Measurements from ENCODE around the gene NOL8. TPM values are rescaled to one million over a fixed set of nuclear protein-coding genes. Genes with fewer than 3 reads are reported as not detected.

Gene NOL8
- total RNA-seq, 1 experiment from 2014 or later, result 48.2 TPM

DNA sequence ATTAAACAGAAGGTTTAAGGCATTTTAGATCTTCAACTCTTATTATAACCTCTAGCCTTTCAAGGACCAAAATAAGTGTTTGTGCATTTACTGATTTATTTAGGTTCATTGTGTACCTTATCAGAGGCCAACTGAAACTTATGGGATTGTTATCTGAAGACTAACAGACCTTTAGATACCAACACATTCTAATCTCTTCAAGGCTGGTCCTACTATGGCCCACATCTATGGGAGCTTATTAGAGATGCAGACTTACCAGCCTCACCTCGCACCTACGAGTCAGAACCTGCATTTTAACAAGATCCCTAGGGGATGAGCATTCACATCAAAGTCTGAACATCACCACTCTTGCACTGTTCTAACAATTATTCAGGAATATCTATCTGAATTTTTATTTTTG lies 33.6 kb downstream of the NOL8 start:
- ChIA-PET RAD21 (ENCODE audit: low non-redundant PET in 1 of 2, low total read pairs in 2 of 2, uncharacterized antibody in 2 of 2, unreplicated experiment in 2 of 2) (no interaction called here), POLR2A (interaction anchor here (1.1 to 1.2 kb wide), 2 partner anchors 14 to 16 kb away, joined by 3 to 5 read pairs; no protein-coding TSS in a partner anchor), CTCF (no interaction called here)
- no peaks in the 10 kb centered on the region for H3K27me3 ChIP-seq (ENCODE audit: insufficient read depth, low read length)
- DNase-seq (ENCODE audit: low read depth, low spot score) (no peak), ATAC-seq (no peak)
- BruUV-seq (replicated peaks), result no TSS peak
- TF ChIP-seq EGR1 (IDR thresholded peaks at IDR 0.05; ENCODE audit: low read depth) (no peak), POLR2AphosphoS5 (IDR thresholded peaks at IDR 0.05; ENCODE audit: low read depth, low read length) (no peak), ZNF274 (IDR thresholded peaks at IDR 0.05; ENCODE audit: low read depth, low read length) (no peak), ZFX (IDR thresholded peaks at IDR 0.05) (no peak), SRF (IDR thresholded peaks at IDR 0.05; ENCODE audit: low read depth) (no peak), EZH2phosphoT487 (IDR thresholded peaks at IDR 0.05; ENCODE audit: borderline replicate concordance) (no peak), CEBPB (IDR thresholded peaks at IDR 0.05; ENCODE audit: low read depth) (no peak), FOSL1 (IDR thresholded peaks at IDR 0.05; ENCODE audit: low read depth) (no peak), MAX (IDR thresholded peaks at IDR 0.05) (no peak), ELF1 (IDR thresholded peaks at IDR 0.05; ENCODE audit: borderline replicate concordance, low read depth) (no peak), YY1 (IDR thresholded peaks at IDR 0.05; ENCODE audit: extremely low read depth, insufficient replicate concordance, low read depth, low read length) (no peak), SIN3A (IDR thresholded peaks at IDR 0.05; ENCODE audit: low read depth) (no peak)
- TF ChIP-seq, protein P1, sequence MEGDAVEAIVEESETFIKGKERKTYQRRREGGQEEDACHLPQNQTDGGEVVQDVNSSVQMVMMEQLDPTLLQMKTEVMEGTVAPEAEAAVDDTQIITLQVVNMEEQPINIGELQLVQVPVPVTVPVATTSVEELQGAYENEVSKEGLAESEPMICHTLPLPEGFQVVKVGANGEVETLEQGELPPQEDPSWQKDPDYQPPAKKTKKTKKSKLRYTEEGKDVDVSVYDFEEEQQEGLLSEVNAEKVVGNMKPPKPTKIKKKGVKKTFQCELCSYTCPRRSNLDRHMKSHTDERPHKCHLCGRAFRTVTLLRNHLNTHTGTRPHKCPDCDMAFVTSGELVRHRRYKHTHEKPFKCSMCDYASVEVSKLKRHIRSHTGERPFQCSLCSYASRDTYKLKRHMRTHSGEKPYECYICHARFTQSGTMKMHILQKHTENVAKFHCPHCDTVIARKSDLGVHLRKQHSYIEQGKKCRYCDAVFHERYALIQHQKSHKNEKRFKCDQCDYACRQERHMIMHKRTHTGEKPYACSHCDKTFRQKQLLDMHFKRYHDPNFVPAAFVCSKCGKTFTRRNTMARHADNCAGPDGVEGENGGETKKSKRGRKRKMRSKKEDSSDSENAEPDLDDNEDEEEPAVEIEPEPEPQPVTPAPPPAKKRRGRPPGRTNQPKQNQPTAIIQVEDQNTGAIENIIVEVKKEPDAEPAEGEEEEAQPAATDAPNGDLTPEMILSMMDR (IDR thresholded peaks at IDR 0.05 in 2 of 3, conservative IDR thresholded peaks at IDR 0.05 in 1 of 3; ENCODE audit: borderline replicate concordance in 1 of 3, insufficient read depth in 1 of 3, low read depth in 2 of 3, low read length in 2 of 3), result no peak
- TF ChIP-seq, protein P2, sequence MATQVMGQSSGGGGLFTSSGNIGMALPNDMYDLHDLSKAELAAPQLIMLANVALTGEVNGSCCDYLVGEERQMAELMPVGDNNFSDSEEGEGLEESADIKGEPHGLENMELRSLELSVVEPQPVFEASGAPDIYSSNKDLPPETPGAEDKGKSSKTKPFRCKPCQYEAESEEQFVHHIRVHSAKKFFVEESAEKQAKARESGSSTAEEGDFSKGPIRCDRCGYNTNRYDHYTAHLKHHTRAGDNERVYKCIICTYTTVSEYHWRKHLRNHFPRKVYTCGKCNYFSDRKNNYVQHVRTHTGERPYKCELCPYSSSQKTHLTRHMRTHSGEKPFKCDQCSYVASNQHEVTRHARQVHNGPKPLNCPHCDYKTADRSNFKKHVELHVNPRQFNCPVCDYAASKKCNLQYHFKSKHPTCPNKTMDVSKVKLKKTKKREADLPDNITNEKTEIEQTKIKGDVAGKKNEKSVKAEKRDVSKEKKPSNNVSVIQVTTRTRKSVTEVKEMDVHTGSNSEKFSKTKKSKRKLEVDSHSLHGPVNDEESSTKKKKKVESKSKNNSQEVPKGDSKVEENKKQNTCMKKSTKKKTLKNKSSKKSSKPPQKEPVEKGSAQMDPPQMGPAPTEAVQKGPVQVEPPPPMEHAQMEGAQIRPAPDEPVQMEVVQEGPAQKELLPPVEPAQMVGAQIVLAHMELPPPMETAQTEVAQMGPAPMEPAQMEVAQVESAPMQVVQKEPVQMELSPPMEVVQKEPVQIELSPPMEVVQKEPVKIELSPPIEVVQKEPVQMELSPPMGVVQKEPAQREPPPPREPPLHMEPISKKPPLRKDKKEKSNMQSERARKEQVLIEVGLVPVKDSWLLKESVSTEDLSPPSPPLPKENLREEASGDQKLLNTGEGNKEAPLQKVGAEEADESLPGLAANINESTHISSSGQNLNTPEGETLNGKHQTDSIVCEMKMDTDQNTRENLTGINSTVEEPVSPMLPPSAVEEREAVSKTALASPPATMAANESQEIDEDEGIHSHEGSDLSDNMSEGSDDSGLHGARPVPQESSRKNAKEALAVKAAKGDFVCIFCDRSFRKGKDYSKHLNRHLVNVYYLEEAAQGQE (IDR thresholded peaks at IDR 0.05; ENCODE audit: low read depth), result no peak
- no peak overlapping the region for H2AFZ ChIP-seq (ENCODE audit: low read depth, low read length, poor library complexity, severe bottlenecking)
- H3K9me3 ChIP-seq (ENCODE audit: control insufficient read depth in 1 of 2, insufficient read depth in 1 of 2, low read depth in 1 of 2, low read length in 2 of 2), result no peaks in the 10 kb centered on the region
- H3K9ac ChIP-seq (ENCODE audit: low read length), result no peak overlapping the region
- H3K4me1 ChIP-seq (ENCODE audit: control insufficient read depth in 1 of 2, insufficient read depth in 2 of 2, low read length in 2 of 2), result peaks cover 6 to 22% of the 10 kb centered on the region in 2 experiments; a peak in 3 of 4 replicates
- 0 out of 4 replicates have a peak overlapping the region, but pooled peaks have one; percentile 73 to 92 for H3K4me3 ChIP-seq (replicated peaks in 1 of 2; ENCODE audit: low read depth in 1 of 2, low read length in 2 of 2)
- H3K4me2 ChIP-seq (ENCODE audit: low read length), result peak overlapping the region; percentile 86; the same call in 1 of the 2 replicates
- H3K36me3 ChIP-seq (ENCODE audit: control insufficient read depth in 1 of 2, insufficient read depth in 2 of 2, low read length in 2 of 2), result peaks cover 18 to 41% of the 10 kb centered on the region in 2 experiments
- no peak overlapping the region for H3K27ac ChIP-seq (ENCODE audit: low read depth, low read length)
- peaks cover 25% of the 10 kb centered on the region; the same call in 1 of the 2 replicates for H4K20me1 ChIP-seq (ENCODE audit: insufficient read depth)
- intact Hi-C loops (cut with micrococcal nuclease), result no loop called here
- H3K79me2 ChIP-seq (ENCODE audit: insufficient read depth, low read length), result peaks cover 80% of the 10 kb centered on the region
- H3K9me2 ChIP-seq (ENCODE audit: insufficient read depth), result no peaks in the 10 kb centered on the region

Measured in HCT116 (cell line).